Measurements from ENCODE around the gene CLCN5. TPM values are rescaled to one million over a fixed set of nuclear protein-coding genes. Genes with fewer than 3 reads are reported as not detected.

Gene CLCN5
- total and polyA plus RNA-seq, 2 of the 13 experiments (the other 11 are each of a cell fraction or from before 2014, with no cell fraction given) = 7.8 to 27.3 TPM

DNA sequence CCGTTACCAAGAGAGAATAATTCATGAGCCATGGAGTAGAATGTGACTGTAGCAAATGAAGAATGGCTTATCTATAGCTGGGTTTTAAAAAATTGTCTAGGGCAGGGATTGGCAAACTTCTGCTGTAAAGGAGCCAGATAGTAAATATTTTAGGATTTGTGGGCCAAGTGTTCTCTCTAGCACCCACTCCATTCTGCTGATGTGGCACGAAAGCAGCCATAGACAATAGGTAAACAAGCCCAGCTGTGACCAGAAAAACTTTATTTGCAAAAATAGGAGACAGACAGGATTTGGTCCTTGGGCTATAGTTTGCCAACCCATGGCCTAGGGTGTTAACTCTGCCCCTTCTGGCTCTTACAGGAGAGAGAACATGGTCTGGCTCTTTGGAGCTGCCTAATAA is 151.2 kb downstream of the CLCN5 start:
- intact Hi-C loops (cut with micrococcal nuclease; ENCODE audit: unreplicated experiment) (no loop called here), in situ Hi-C loops (cut with HindIII; ENCODE audit: extremely low pct_ligation_motif_present, low pct_unique_long_range_greater_than_20kb) (no loop called here)
- no peak overlapping the region for H3K4me3 ChIP-seq (replicated peaks in 1 of 3; ENCODE audit: insufficient read depth in 1 of 3, low read depth in 2 of 3, low read length in 3 of 3)
- H3K27ac ChIP-seq (ENCODE audit: extremely low read length, insufficient read depth, low read length) = no peak overlapping the region
- no peaks in the 10 kb centered on the region for H3K27me3 ChIP-seq (ENCODE audit: control insufficient read depth in 1 of 2, insufficient read depth in 2 of 2, low read length in 2 of 2)
- no peaks in the 10 kb centered on the region for H3K79me2 ChIP-seq (ENCODE audit: insufficient read depth, low read length)
- H3K9me3 ChIP-seq (ENCODE audit: low read length) = no peaks in the 10 kb centered on the region
- DNase-seq (ENCODE audit: low spot score) (no peak), FAIRE-seq (no peak), ATAC-seq (no peak)
- BruUV-seq (replicated peaks) = no TSS peak
- no peak overlapping the region for H3K9ac ChIP-seq (ENCODE audit: insufficient read depth, low read depth, low read length)
- CTCF ChIA-PET (ENCODE audit: low intra/inter-chr PET ratio, low total read pairs) = no interaction called here
- peaks cover 30% of the 10 kb centered on the region for H3K4me1 ChIP-seq (ENCODE audit: insufficient read depth, low read length)
- no peak for TF ChIP-seq ZNF20 (CRISPR knock-in tag; IDR thresholded peaks at IDR 0.05)
- TF ChIP-seq ZNF441 (CRISPR knock-in tag; IDR thresholded peaks at IDR 0.05; ENCODE audit: borderline replicate concordance) = no peak
- no peak for TF ChIP-seq ZNF607 (CRISPR knock-in tag; IDR thresholded peaks at IDR 0.05; ENCODE audit: borderline replicate concordance)
- no peak for TF ChIP-seq HOXD1 (CRISPR knock-in tag; IDR thresholded peaks at IDR 0.05)
- no peak for TF ChIP-seq PRPF4 (IDR thresholded peaks at IDR 0.05; ENCODE audit: low read depth, low read length, poor library complexity, severe bottlenecking)
- TF ChIP-seq FOSL2 (CRISPR knock-in tag; IDR thresholded peaks at IDR 0.05) = no peak
- TF ChIP-seq ZNF678 (CRISPR knock-in tag; IDR thresholded peaks at IDR 0.05) = no peak
- no peak for TF ChIP-seq KLF16 (CRISPR knock-in tag; IDR thresholded peaks at IDR 0.05)
- no peak for TF ChIP-seq ZSCAN30 (CRISPR knock-in tag; IDR thresholded peaks at IDR 0.05)
- TF ChIP-seq RAD21 (CRISPR knock-in tag; IDR thresholded peaks at IDR 0.05) = no peak
- TF ChIP-seq TBL1XR1 (IDR thresholded peaks at IDR 0.05; ENCODE audit: borderline replicate concordance, low read length, partially characterized antibody) = no peak
- TF ChIP-seq ZNF713 (CRISPR knock-in tag; IDR thresholded peaks at IDR 0.05) = no peak
- no peak overlapping the region for H3K4me2 ChIP-seq (ENCODE audit: low read depth, low read length)
- POLR2A ChIA-PET = no interaction called here
- peaks cover 0 to 5% of the 10 kb centered on the region in 2 experiments; a peak in 1 of 5 replicates for H3K36me3 ChIP-seq (replicated peaks in 1 of 2; ENCODE audit: control insufficient read depth in 1 of 2, insufficient read depth in 2 of 2, low read length in 2 of 2)
- WGBS (ENCODE audit: low lambda C conversion rate) = 96% methylated on average over 2 of the region's 2 CpGs
- no peak overlapping the region for H2AFZ ChIP-seq (ENCODE audit: low read length)
- no peaks in the 10 kb centered on the region for H4K20me1 ChIP-seq (ENCODE audit: insufficient read depth, low read length)
